Measurements from ENCODE around the gene LRRC71.

DNA sequence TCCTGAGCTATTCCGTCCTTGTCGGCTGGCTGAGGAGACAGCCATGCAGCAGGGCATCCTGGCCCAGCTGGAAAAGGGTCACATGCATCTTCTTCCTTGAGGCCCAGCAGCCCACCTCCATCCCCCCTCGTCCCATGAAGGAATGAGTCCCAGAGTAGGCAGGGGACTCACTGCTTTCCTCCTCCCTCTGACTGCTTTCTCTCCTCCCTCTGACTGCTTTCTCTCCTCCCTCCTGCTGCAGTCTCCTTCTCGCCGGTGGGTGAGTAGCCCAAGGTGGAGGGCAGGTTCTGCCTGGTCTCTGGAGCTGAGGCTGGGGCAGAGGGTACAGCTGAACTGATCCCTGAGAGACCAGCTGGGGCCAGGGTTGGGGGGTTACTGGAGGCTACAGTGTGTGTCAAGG, 46.3 kb upstream of the LRRC71 start:
- TF ChIP-seq, protein P1, sequence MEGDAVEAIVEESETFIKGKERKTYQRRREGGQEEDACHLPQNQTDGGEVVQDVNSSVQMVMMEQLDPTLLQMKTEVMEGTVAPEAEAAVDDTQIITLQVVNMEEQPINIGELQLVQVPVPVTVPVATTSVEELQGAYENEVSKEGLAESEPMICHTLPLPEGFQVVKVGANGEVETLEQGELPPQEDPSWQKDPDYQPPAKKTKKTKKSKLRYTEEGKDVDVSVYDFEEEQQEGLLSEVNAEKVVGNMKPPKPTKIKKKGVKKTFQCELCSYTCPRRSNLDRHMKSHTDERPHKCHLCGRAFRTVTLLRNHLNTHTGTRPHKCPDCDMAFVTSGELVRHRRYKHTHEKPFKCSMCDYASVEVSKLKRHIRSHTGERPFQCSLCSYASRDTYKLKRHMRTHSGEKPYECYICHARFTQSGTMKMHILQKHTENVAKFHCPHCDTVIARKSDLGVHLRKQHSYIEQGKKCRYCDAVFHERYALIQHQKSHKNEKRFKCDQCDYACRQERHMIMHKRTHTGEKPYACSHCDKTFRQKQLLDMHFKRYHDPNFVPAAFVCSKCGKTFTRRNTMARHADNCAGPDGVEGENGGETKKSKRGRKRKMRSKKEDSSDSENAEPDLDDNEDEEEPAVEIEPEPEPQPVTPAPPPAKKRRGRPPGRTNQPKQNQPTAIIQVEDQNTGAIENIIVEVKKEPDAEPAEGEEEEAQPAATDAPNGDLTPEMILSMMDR (IDR thresholded peaks at IDR 0.05) = no peak
- TF ChIP-seq, protein P2, sequence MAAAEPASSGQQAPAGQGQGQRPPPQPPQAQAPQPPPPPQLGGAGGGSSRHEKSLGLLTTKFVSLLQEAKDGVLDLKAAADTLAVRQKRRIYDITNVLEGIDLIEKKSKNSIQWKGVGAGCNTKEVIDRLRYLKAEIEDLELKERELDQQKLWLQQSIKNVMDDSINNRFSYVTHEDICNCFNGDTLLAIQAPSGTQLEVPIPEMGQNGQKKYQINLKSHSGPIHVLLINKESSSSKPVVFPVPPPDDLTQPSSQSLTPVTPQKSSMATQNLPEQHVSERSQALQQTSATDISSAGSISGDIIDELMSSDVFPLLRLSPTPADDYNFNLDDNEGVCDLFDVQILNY (CRISPR knock-in tag; IDR thresholded peaks at IDR 0.05) = no peak
- TF ChIP-seq IRF2 (CRISPR knock-in tag; IDR thresholded peaks at IDR 0.05; ENCODE audit: borderline replicate concordance, low read depth) (no peak), GABPB1 (CRISPR knock-in tag; IDR thresholded peaks at IDR 0.05) (no peak), ATF1 (CRISPR knock-in tag; IDR thresholded peaks at IDR 0.05) (no peak), ZNF423 (CRISPR knock-in tag; IDR thresholded peaks at IDR 0.05) (no peak), FOXJ3 (CRISPR knock-in tag; IDR thresholded peaks at IDR 0.05; ENCODE audit: borderline replicate concordance) (no peak), MXD4 (CRISPR knock-in tag; IDR thresholded peaks at IDR 0.05; ENCODE audit: borderline replicate concordance) (no peak), ZBTB21 (CRISPR knock-in tag; IDR thresholded peaks at IDR 0.05; ENCODE audit: borderline replicate concordance) (no peak)
- TF ChIP-seq, protein P3, sequence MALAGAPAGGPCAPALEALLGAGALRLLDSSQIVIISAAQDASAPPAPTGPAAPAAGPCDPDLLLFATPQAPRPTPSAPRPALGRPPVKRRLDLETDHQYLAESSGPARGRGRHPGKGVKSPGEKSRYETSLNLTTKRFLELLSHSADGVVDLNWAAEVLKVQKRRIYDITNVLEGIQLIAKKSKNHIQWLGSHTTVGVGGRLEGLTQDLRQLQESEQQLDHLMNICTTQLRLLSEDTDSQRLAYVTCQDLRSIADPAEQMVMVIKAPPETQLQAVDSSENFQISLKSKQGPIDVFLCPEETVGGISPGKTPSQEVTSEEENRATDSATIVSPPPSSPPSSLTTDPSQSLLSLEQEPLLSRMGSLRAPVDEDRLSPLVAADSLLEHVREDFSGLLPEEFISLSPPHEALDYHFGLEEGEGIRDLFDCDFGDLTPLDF (CRISPR knock-in tag; IDR thresholded peaks at IDR 0.05) = no peak
- TF ChIP-seq, protein P4, sequence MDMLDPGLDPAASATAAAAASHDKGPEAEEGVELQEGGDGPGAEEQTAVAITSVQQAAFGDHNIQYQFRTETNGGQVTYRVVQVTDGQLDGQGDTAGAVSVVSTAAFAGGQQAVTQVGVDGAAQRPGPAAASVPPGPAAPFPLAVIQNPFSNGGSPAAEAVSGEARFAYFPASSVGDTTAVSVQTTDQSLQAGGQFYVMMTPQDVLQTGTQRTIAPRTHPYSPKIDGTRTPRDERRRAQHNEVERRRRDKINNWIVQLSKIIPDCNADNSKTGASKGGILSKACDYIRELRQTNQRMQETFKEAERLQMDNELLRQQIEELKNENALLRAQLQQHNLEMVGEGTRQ (CRISPR knock-in tag; IDR thresholded peaks at IDR 0.05) = no peak
- TF ChIP-seq, protein P5, sequence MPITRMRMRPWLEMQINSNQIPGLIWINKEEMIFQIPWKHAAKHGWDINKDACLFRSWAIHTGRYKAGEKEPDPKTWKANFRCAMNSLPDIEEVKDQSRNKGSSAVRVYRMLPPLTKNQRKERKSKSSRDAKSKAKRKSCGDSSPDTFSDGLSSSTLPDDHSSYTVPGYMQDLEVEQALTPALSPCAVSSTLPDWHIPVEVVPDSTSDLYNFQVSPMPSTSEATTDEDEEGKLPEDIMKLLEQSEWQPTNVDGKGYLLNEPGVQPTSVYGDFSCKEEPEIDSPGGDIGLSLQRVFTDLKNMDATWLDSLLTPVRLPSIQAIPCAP (CRISPR knock-in tag; IDR thresholded peaks at IDR 0.05) = no peak
- TF ChIP-seq, protein P6, sequence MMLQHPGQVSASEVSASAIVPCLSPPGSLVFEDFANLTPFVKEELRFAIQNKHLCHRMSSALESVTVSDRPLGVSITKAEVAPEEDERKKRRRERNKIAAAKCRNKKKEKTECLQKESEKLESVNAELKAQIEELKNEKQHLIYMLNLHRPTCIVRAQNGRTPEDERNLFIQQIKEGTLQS (CRISPR knock-in tag; conservative IDR thresholded peaks at IDR 0.05) = no peak
- TF ChIP-seq, protein P7, sequence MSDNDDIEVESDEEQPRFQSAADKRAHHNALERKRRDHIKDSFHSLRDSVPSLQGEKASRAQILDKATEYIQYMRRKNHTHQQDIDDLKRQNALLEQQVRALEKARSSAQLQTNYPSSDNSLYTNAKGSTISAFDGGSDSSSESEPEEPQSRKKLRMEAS (CRISPR knock-in tag; IDR thresholded peaks at IDR 0.05) = no peak
